Left ventricle myocardium inferior (tissue), 1 donor: Measurements from ENCODE around the gene IL20. TPM values are rescaled to one million over a fixed set of nuclear protein-coding genes. Genes with fewer than 3 reads are reported as not detected.
"Not testable (repeated sequence)": the region's sequence is repeated elsewhere in the genome, so short reads cannot be mapped to it uniquely, and the experiment has no call there.

ENCODE experiments used
- DNase-seq: peaks from one replicate; pipeline ENCODE4 v3.0.0-alpha.2; 2020
- H3K27ac ChIP-seq: fragments of 200-600 bp; replicated peaks from 2 replicates; pipeline ENCODE4 v1.8.0; 2021
- H3K27me3 ChIP-seq: fragments of 200-600 bp; 2 replicates; pipeline ENCODE4 v1.8.0; 2021; ENCODE audit warnings: low read depth
- H3K36me3 ChIP-seq: fragments of 200-600 bp; 2 replicates; pipeline ENCODE4 v1.8.0; 2021
- H3K4me1 ChIP-seq: fragments of 200-600 bp; 2 replicates; pipeline ENCODE4 v1.8.0; 2021
- H3K4me3 ChIP-seq: fragments of 200-600 bp; 2 replicates; pipeline ENCODE4 v1.8.0; 2021; ENCODE audit warnings: mild to moderate bottlenecking, moderate library complexity
- H3K9me3 ChIP-seq: fragments of 200-600 bp; replicated peaks from 2 replicates; pipeline ENCODE4 v1.8.0; 2021
- CTCF ChIP-seq: fragments of 200-600 bp; IDR thresholded peaks from 2 replicates; pipeline ENCODE4 v1.8.0; 2021; ENCODE audit warnings: antibody characterized with exemption, mild to moderate bottlenecking, borderline replicate concordance
- intact Hi-C: fragments of 100-400 bp; cut with micrococcal nuclease; formaldehyde crosslinking; loops from one replicate; pipeline ENCODE4 v1.11.0; 2022
- total RNA-seq: library from RNA; stranded (reverse); fragmentation: NEBNext Ultra II Directional; extraction: Animal tissue kit (Norgen Biotek cat#: 25700); gene quantifications from one replicate; pipeline ENCODE4 v1.2.1, GENCODE V29; 2021
- donor health status: DM: no; HTN: yes; CAD: no; lungs with severe emphysema.

The IL20 gene
- total RNA-seq, 1 donor from 2014 or later = not detected

DNA sequence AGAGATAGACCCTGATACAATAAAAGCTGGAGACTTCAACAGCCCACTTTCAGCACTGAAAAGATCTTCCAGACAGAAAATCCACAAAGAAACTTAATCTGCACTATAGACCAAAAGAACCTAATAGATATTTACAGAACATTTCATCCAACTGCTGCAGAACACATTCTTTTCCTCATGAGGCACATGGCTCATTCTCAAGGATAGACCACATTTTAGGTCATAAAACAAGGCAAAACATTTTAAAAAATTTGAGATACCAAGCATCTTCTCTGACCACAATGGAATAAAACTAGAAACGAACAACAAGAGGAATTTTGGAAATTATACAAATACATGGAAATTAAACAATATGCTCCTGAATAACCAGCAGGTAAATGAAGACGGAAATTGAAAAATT lies 15.0 kb upstream of the IL20 start:
- Histone ChIP-seq H3K4me3 (no peak overlapping the region), H3K9me3 (peaks cover 14% of the 10 kb centered on the region), H3K36me3 (no peaks in the 10 kb centered on the region), H3K27ac (no peak overlapping the region), H3K27me3 (peaks cover 5% of the 10 kb centered on the region), H3K4me1 (no peaks in the 10 kb centered on the region)
- DNase-seq = no peak
- TF ChIP-seq CTCF = no peak
- intact Hi-C loops = no loop called here

- H3K9me3 ChIP-seq = peaks cover 14% of the 10 kb centered on the region
- TF ChIP-seq CTCF = no peak
- DNase-seq = no peak
- peaks cover 11% of the 10 kb centered on the region for H3K27me3 ChIP-seq
- intact Hi-C loops = no loop called here
- H3K4me3 ChIP-seq = no peak overlapping the region
- H3K27ac ChIP-seq = no peak overlapping the region
- no peaks in the 10 kb centered on the region for H3K4me1 ChIP-seq
- H3K36me3 ChIP-seq = no peaks in the 10 kb centered on the region
Measured at GRCh38 chr1:206851341-206852010, 13.9 kb upstream of the IL20 start.

DNA sequence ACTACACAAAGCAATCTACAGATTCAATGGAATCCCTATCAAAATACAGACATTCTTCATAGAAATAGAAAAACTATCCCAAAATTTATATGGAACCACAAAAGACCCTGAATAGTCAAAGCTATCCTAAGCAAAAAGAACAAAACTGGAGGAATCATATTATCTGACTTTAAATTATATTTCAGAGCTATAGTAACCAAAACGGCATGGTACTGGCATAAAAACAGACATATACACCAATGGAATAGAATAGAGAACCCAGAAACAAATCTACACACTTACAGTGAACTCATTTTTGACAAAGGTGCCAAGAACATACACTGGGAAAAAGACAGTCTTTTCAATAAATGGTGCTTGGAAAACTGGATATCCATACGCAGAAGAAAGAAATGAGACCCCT lies 12.8 kb upstream of the IL20 start:
- H3K27me3 ChIP-seq = peaks cover 11% of the 10 kb centered on the region
- H3K27ac ChIP-seq, H3K4me1 ChIP-seq, DNase-seq, intact Hi-C loops, H3K36me3 ChIP-seq, H3K4me3 ChIP-seq: not testable (repeated sequence)
- peaks cover 14% of the 10 kb centered on the region for H3K9me3 ChIP-seq

- intact Hi-C loops, H3K36me3 ChIP-seq, H3K27ac ChIP-seq, H3K4me3 ChIP-seq, H3K4me1 ChIP-seq, DNase-seq: not testable (repeated sequence)
- Histone ChIP-seq H3K27me3 (peaks cover 13% of the 10 kb centered on the region), H3K9me3 (peaks cover 14% of the 10 kb centered on the region)
Measured at GRCh38 chr1:206853696-206854095, 11.7 kb upstream of the IL20 start.

GRCh38 chr1:206854401-206855129 lies 10.9 kb upstream of the IL20 start:
- intact Hi-C loops = no loop called here
- peaks cover 22% of the 10 kb centered on the region for H3K27me3 ChIP-seq
- H3K4me1 ChIP-seq = no peaks in the 10 kb centered on the region

DNA sequence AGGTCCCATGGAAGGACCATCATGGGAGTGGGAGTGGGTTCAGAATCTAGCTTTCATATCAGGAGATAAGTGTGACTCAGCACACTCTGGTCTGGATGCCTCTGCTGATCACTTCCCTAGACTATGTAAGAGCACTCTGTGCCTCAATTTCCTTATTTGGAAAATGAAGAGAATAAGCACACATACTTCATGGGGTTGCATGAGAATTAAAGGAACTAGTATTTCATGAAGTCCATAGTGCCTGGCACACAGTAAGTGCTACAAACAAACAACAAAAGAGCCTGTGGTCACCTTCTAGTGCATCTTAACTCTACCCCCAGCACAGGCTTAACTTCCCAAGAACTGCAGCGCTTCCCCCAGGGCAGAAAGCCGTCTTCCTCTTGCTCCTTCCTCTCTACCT lies 9.6 kb upstream of the IL20 start:
- peaks cover 31% of the 10 kb centered on the region for H3K27me3 ChIP-seq
- no peak for DNase-seq
- peaks cover 14% of the 10 kb centered on the region for H3K9me3 ChIP-seq
- no peaks in the 10 kb centered on the region for H3K36me3 ChIP-seq
- TF ChIP-seq CTCF = no peak
- no peak overlapping the region for H3K4me3 ChIP-seq
- intact Hi-C loops = no loop called here
- H3K27ac ChIP-seq = no peak overlapping the region
- no peaks in the 10 kb centered on the region for H3K4me1 ChIP-seq

More at GRCh38 chr1:206854401-206855129, 10.9 kb upstream of the IL20 start:
- no peaks in the 10 kb centered on the region for H3K36me3 ChIP-seq
- peaks cover 14% of the 10 kb centered on the region for H3K9me3 ChIP-seq
- no peak for TF ChIP-seq CTCF
- no peak overlapping the region for H3K27ac ChIP-seq
- no peak overlapping the region for H3K4me3 ChIP-seq
- DNase-seq = no peak
